CD14-positive monocyte (primary cell): Measurements from ENCODE around the gene FBN1. TPM values are rescaled to one million over a fixed set of nuclear protein-coding genes. Genes with fewer than 3 reads are reported as not detected.

Experiments
- DNase-seq, 3 donors: peaks; one replicate each; pipeline ENCODE4 v3.0.0-alpha.2; 2011 to 2022
- H2AFZ ChIP-seq: 2 replicates; pipeline ENCODE4 v1.6.0; 2012; ENCODE audit warnings: mild to moderate bottlenecking, low read depth, low read length, inconsistent platforms; ENCODE audit not compliant: insufficient read depth, poor library complexity, severe bottlenecking
- H3K27ac ChIP-seq, 2 donors: 1 replicate in 1 of 2; 2 replicates in 1 of 2; pipeline ENCODE4 v1.5.1; 2012 to 2013; ENCODE audit warnings: low read length in 2 of 2, control low read depth in 1 of 2, inconsistent platforms in 1 of 2, low read depth in 1 of 2, mild to moderate bottlenecking in 1 of 2
- H3K27me3 ChIP-seq, 2 donors: one replicate each; pipeline versions ENCODE4 v1.6.0 to v1.6.1; 2011 to 2013; ENCODE audit warnings: low read length in 2 of 2; ENCODE audit not compliant: control insufficient read depth in 2 of 2, insufficient read depth in 2 of 2
- H3K36me3 ChIP-seq, 2 donors: replicated peaks in 1 of 2; 1 replicate in 1 of 2; 2 replicates in 1 of 2; pipeline versions ENCODE4 v1.5.1 to v1.6.1; 2012 to 2013; ENCODE audit warnings: low read length in 2 of 2, control low read depth in 1 of 2, inconsistent platforms in 1 of 2, mild to moderate bottlenecking in 1 of 2; ENCODE audit not compliant: insufficient read depth in 2 of 2, control insufficient read depth in 1 of 2
- H3K4me1 ChIP-seq, 2 donors: 1 replicate in 1 of 2; 2 replicates in 1 of 2; pipeline versions ENCODE4 v1.5.1 to v1.6.1; 2012 to 2013; ENCODE audit warnings: low read length in 2 of 2, control low read depth in 1 of 2, inconsistent platforms in 1 of 2, mild to moderate bottlenecking in 1 of 2, moderate library complexity in 1 of 2; ENCODE audit not compliant: insufficient read depth in 2 of 2, control insufficient read depth in 1 of 2
- H3K4me2 ChIP-seq: replicated peaks from 2 replicates; pipeline ENCODE3; 2012; ENCODE audit warnings: low read length, moderate library complexity, mild to moderate bottlenecking; ENCODE audit not compliant: poor library complexity, severe bottlenecking; ENCODE audit errors: extremely low read depth
- H3K4me3 ChIP-seq, 3 experiments: fragments of 200-600 bp in 1 of 3; sonication (generic) in 1 of 3; replicated peaks in 1 of 3; 1 replicate in 2 of 3; 2 replicates in 1 of 3; pipeline ENCODE4 v1.5.1; 2011 to 2013; ENCODE audit warnings: low read length in 3 of 3, mild to moderate bottlenecking in 3 of 3, control low read depth in 2 of 3, low read depth in 2 of 3, inconsistent platforms in 1 of 3, moderate library complexity in 1 of 3
- H3K79me2 ChIP-seq: 2 replicates; pipeline ENCODE4 v1.6.0; 2012; ENCODE audit warnings: mild to moderate bottlenecking, control low read depth, inconsistent platforms, low read length, moderate library complexity; ENCODE audit not compliant: insufficient read depth
- H3K9ac ChIP-seq: 2 replicates; pipeline ENCODE4 v1.6.0; 2017; ENCODE audit warnings: low read length, mild to moderate bottlenecking; ENCODE audit not compliant: insufficient read depth, poor library complexity, severe bottlenecking
- H3K9me3 ChIP-seq, 2 donors: replicated peaks in 1 of 2; 1 replicate in 1 of 2; 2 replicates in 1 of 2; pipeline versions ENCODE4 v1.5.1 to v1.6.1; 2012 to 2013; ENCODE audit warnings: low read length in 2 of 2, control low read depth in 1 of 2; ENCODE audit not compliant: control insufficient read depth in 1 of 2, insufficient read depth in 1 of 2
- H4K20me1 ChIP-seq: 2 replicates; pipeline ENCODE4 v1.6.0; 2012; ENCODE audit warnings: mild to moderate bottlenecking, low read length, control low read depth, moderate library complexity; ENCODE audit not compliant: insufficient read depth
- H3K27ac Mint-ChIP-seq, 7 donors: one replicate each; pipeline ENCODE4 v1.8.0; 2020; ENCODE audit warnings: mild to moderate bottlenecking in 7 of 7, mixed read lengths in 7 of 7, moderate library complexity in 6 of 7, inconsistent platforms in 2 of 7
- H3K27me3 Mint-ChIP-seq, 3 donors: one replicate each; pipeline ENCODE4 v1.8.0; 2021 to 2022; ENCODE audit warnings: low read depth in 3 of 3, mild to moderate bottlenecking in 3 of 3, mixed read lengths in 3 of 3, moderate library complexity in 3 of 3, inconsistent platforms in 1 of 3
- H3K36me3 Mint-ChIP-seq, 2 donors: one replicate each; pipeline ENCODE4 v1.8.0; 2020; ENCODE audit warnings: mixed read lengths in 2 of 2, inconsistent platforms in 1 of 2, mild to moderate bottlenecking in 1 of 2
- H3K4me1 Mint-ChIP-seq: one replicate; pipeline ENCODE4 v1.8.0; 2020; ENCODE audit warnings: mild to moderate bottlenecking, mixed read lengths
- H3K4me3 Mint-ChIP-seq, 2 donors: one replicate each; pipeline ENCODE4 v1.8.0; 2020; ENCODE audit warnings: mild to moderate bottlenecking in 2 of 2, mixed read lengths in 2 of 2, moderate library complexity in 1 of 2
- H3K9me3 Mint-ChIP-seq, 7 donors: one replicate each; pipeline ENCODE4 v1.8.0; 2020 to 2022; ENCODE audit warnings: mixed read lengths in 7 of 7, mild to moderate bottlenecking in 6 of 7, moderate library complexity in 6 of 7, inconsistent platforms in 2 of 7
- CTCF ChIP-seq: fragments of 200-600 bp; IDR thresholded peaks from one replicate; pipeline ENCODE4 v1.8.0; 2022; ENCODE audit warnings: antibody characterized with exemption, mild to moderate bottlenecking
- WGBS: methylation state at CpG from one replicate; pipeline ENCODE4 v1.1.5; 2013; ENCODE audit warnings: missing lambda C conversion rate; ENCODE audit not compliant: insufficient coverage; 5-methylcytosine and 5-hydroxymethylcytosine counted together
- intact Hi-C, 2 donors: fragments of 100-400 bp; cut with micrococcal nuclease; formaldehyde crosslinking; loops; one replicate each; pipeline versions ENCODE4 v1.15.0 to v1.15.1; 2023
- polyA plus RNA-seq, 3 donors: library from polyadenylated mRNA; depleted of rRNA in 1 of 3; unstranded in 2 of 3; stranded (reverse) in 1 of 3; fragments of 300-500 nt in 2 of 3; fragments of >200 nt in 1 of 3; fragmentation: Illumina TruSeq in 2 of 3; gene quantifications; 1 replicate in 2 of 3; 2 replicates in 1 of 3; pipeline ENCODE4 v1.2.3, GENCODE V29; 2012 to 2021

Gene FBN1
- polyA plus RNA-seq, 3 donors = 0.29 TPM; not detected in 2

GRCh38 chr15:48584090-48584811 lies 61.3 kb downstream of the FBN1 start:
- Mint-ChIP-seq H3K9me3 (peaks cover 0 to 3% (median 0%) of the 10 kb centered on the region in 7 donors), H3K27ac (no peak overlapping the region), H3K36me3 (no peaks in the 10 kb centered on the region), H3K4me1 (peaks cover 6% of the 10 kb centered on the region), H3K27me3 (no peaks in the 10 kb centered on the region), H3K4me3 (no peak overlapping the region)
- DNase-seq = no peak
- Histone ChIP-seq H3K9me3 (no peaks in the 10 kb centered on the region), H3K79me2 (no peaks in the 10 kb centered on the region), H3K36me3 (no peaks in the 10 kb centered on the region), H4K20me1 (no peaks in the 10 kb centered on the region), H3K4me3 (no peak overlapping the region), H2AFZ (no peak overlapping the region), H3K9ac (no peak overlapping the region), H3K4me2 (no peak overlapping the region), H3K4me1 (no peaks in the 10 kb centered on the region), H3K27ac (no peak overlapping the region), H3K27me3 (no peaks in the 10 kb centered on the region)
- no CpG with 5 or more reads among the region's 5 CpGs for WGBS
- intact Hi-C loops = no loop called here
- TF ChIP-seq CTCF = no peak

GRCh38 chr15:48582452-48583247 lies 62.9 kb downstream of the FBN1 start:
- DNase-seq = no peak
- Histone ChIP-seq H3K27ac (no peak overlapping the region), H3K9ac (no peak overlapping the region), H3K27me3 (no peaks in the 10 kb centered on the region), H3K36me3 (no peaks in the 10 kb centered on the region), H3K4me3 (no peak overlapping the region), H3K9me3 (no peaks in the 10 kb centered on the region), H3K4me1 (no peaks in the 10 kb centered on the region), H4K20me1 (no peaks in the 10 kb centered on the region), H2AFZ (no peak overlapping the region), H3K79me2 (no peaks in the 10 kb centered on the region), H3K4me2 (no peak overlapping the region)
- H3K36me3 Mint-ChIP-seq = no peaks in the 10 kb centered on the region
- no peak for TF ChIP-seq CTCF
- H3K4me3 Mint-ChIP-seq = no peak overlapping the region
- 95% methylated on average over 5 of the region's 11 CpGs for WGBS
- intact Hi-C loops = no loop called here
- H3K27me3 Mint-ChIP-seq = no peaks in the 10 kb centered on the region
- peaks cover 8% of the 10 kb centered on the region for H3K4me1 Mint-ChIP-seq
- H3K9me3 Mint-ChIP-seq = peaks cover 0 to 3% (median 0%) of the 10 kb centered on the region in 7 donors
- H3K27ac Mint-ChIP-seq = no peak overlapping the region
